Keratinocyte (primary cell): ENCODE measurements around the gene TTF1. TPM values are rescaled to one million over a fixed set of nuclear protein-coding genes. Genes with fewer than 3 reads are reported as not detected.

Source experiments
- DNase-seq: peaks from one replicate; pipeline ENCODE4 v3.0.0-alpha.2; 2011; ENCODE audit warnings: low read depth, missing footprints, low spot score
- FAIRE-seq: peaks from 2 replicates; lab custom pipeline; 2011; peaks lifted over from hg19 to GRCh38; lab: Jason Lieb, UNC
- H2AFZ ChIP-seq: 2 replicates; pipeline ENCODE4 v1.6.0; 2012; ENCODE audit warnings: low read length, control low read depth, inconsistent platforms; ENCODE audit not compliant: control insufficient read depth
- H3K27ac ChIP-seq: 2 replicates; pipeline ENCODE4 v1.5.1; 2011; ENCODE audit warnings: low read length; ENCODE audit not compliant: control insufficient read depth, insufficient read depth
- H3K27me3 ChIP-seq: 3 replicates; pipeline ENCODE4 v1.6.0; 2011; ENCODE audit warnings: low read length; ENCODE audit not compliant: control insufficient read depth, insufficient read depth; ENCODE audit errors: extremely low read depth
- H3K36me3 ChIP-seq, 2 experiments: 2 replicates in 1 of 2; 3 replicates in 1 of 2; pipeline ENCODE4 v1.5.1; 2011; ENCODE audit warnings: low read length in 2 of 2, mild to moderate bottlenecking in 1 of 2; ENCODE audit not compliant: control insufficient read depth in 2 of 2, insufficient read depth in 2 of 2; ENCODE audit errors: extremely low read depth in 1 of 2
- H3K4me1 ChIP-seq: 3 replicates; pipeline ENCODE4 v1.5.1; 2011; ENCODE audit warnings: low read length; ENCODE audit not compliant: control insufficient read depth, insufficient read depth; ENCODE audit errors: extremely low read depth
- H3K4me2 ChIP-seq: 3 replicates; pipeline ENCODE4 v1.6.0; 2011; ENCODE audit warnings: low read depth, low read length; ENCODE audit not compliant: control insufficient read depth, insufficient read depth; ENCODE audit errors: extremely low read depth
- H3K4me3 ChIP-seq, 3 experiments: fragments of 200-600 bp in 1 of 3; sonication (generic) in 1 of 3; 2 replicates in 2 of 3; 3 replicates in 1 of 3; pipeline ENCODE4 v1.5.1; 2011 to 2016; ENCODE audit warnings: low read length in 3 of 3, mild to moderate bottlenecking in 3 of 3, control low read depth in 2 of 3, inconsistent platforms in 1 of 3, low read depth in 1 of 3, mixed read lengths in 1 of 3, mixed run types in 1 of 3, moderate library complexity in 1 of 3; ENCODE audit not compliant: control insufficient read depth in 2 of 3, insufficient read depth in 2 of 3; ENCODE audit errors: extremely low read depth in 1 of 3
- H3K79me2 ChIP-seq: 2 replicates; pipeline ENCODE4 v1.6.0; 2012; ENCODE audit warnings: low read length; ENCODE audit not compliant: control insufficient read depth, insufficient read depth
- H3K9ac ChIP-seq: 3 replicates; pipeline ENCODE4 v1.6.0; 2011; ENCODE audit warnings: low read length; ENCODE audit not compliant: control insufficient read depth, insufficient read depth; ENCODE audit errors: extremely low read depth
- H3K9me1 ChIP-seq: 3 replicates; pipeline ENCODE4 v1.6.0; 2011; ENCODE audit warnings: low read length; ENCODE audit not compliant: control insufficient read depth, insufficient read depth; ENCODE audit errors: extremely low read depth
- H3K9me3 ChIP-seq: 2 replicates; pipeline ENCODE4 v1.5.1; 2012; ENCODE audit warnings: low read depth, low read length; ENCODE audit not compliant: control insufficient read depth
- H4K20me1 ChIP-seq: 3 replicates; pipeline ENCODE4 v1.6.0; 2011; ENCODE audit warnings: low read length; ENCODE audit not compliant: control insufficient read depth, insufficient read depth; ENCODE audit errors: extremely low read depth
- CTCF ChIP-seq, 3 experiments: IDR thresholded peaks in 1 of 3; conservative IDR thresholded peaks in 1 of 3; optimal IDR thresholded peaks in 1 of 3; 2 replicates in 2 of 3; 3 replicates in 1 of 3; pipeline versions ENCODE3 to v1.5.1; 2011; ENCODE audit warnings: low read length in 3 of 3, mild to moderate bottlenecking in 3 of 3, moderate library complexity in 2 of 3, control low read depth in 1 of 3, inconsistent platforms in 1 of 3; ENCODE audit not compliant: insufficient read depth in 2 of 3; ENCODE audit errors: extremely low read depth in 1 of 3
- EZH2 ChIP-seq: IDR thresholded peaks from one replicate; pipeline ENCODE4 v1.6.1; 2012; ENCODE audit warnings: inconsistent platforms, mild to moderate bottlenecking, low read length, moderate library complexity
- dilution Hi-C: fragments of 300-500 bp; cut with MboI; formaldehyde crosslinking; loops from one replicate; pipeline ENCODE4 v1.7.0; 2020; ENCODE audit warnings: low sequenced_read_pairs; ENCODE audit not compliant: extremely low pct_ligation_motif_present
- polyA plus RNA-seq, 5 experiments: library from polyadenylated mRNA; depleted of rRNA in 3 of 5; stranded (reverse) in 3 of 5; stranded (forward) in 1 of 5; unstranded in 1 of 5; fragments of >200 nt; gene quantifications; 1 replicate in 1 of 5; 2 replicates in 3 of 5; 3 replicates in 1 of 5; pipeline versions ENCODE4 v1.2.1 to v1.2.3, GENCODE V29; 2011 to 2012; ENCODE audit warnings: missing spikeins in 2 of 5, low read depth in 1 of 5, low replicate concordance in 1 of 5

The TTF1 gene
- polyA plus RNA-seq, 1 donor (not counting 4 experiments of a cell fraction or from before 2014, with no cell fraction given): 7.2 TPM

GRCh38 chr9:132413926-132414325 lies 7.3 kb upstream of the TTF1 start:
- Histone ChIP-seq H3K9ac (no peak overlapping the region), H3K4me1 (peaks cover 15% of the 10 kb centered on the region), H3K79me2 (no peaks in the 10 kb centered on the region), H3K9me3 (no peaks in the 10 kb centered on the region), H2AFZ (no peak overlapping the region), H3K4me3 (no peak overlapping the region), H3K27me3 (peaks cover 53% of the 10 kb centered on the region), H3K36me3 (no peaks in the 10 kb centered on the region), H3K9me1 (no peaks in the 10 kb centered on the region), H3K4me2 (no peak overlapping the region), H4K20me1 (no peaks in the 10 kb centered on the region), H3K27ac (no peak overlapping the region)
- FAIRE-seq: no peak
- TF ChIP-seq EZH2 (peak; percentile 10), CTCF (optimal IDR thresholded peaks at IDR 0.05 in 1 of 3, IDR thresholded peaks at IDR 0.05 in 1 of 3, conservative IDR thresholded peaks at IDR 0.05 in 1 of 3; ENCODE audit: extremely low read depth in 1 of 3, insufficient read depth in 2 of 3, low read length in 3 of 3) (no peak)
- no peak for DNase-seq
- dilution Hi-C loops: no loop called here

- Histone ChIP-seq H3K9me3 (no peaks in the 10 kb centered on the region), H3K9ac (no peak overlapping the region), H4K20me1 (no peaks in the 10 kb centered on the region), H3K4me2 (no peak overlapping the region), H3K79me2 (no peaks in the 10 kb centered on the region), H3K27ac (no peak overlapping the region), H3K4me3 (no peak overlapping the region), H3K27me3 (peaks cover 45% of the 10 kb centered on the region), H3K36me3 (no peaks in the 10 kb centered on the region), H3K9me1 (no peaks in the 10 kb centered on the region), H2AFZ (no peak overlapping the region), H3K4me1 (peaks cover 15% of the 10 kb centered on the region)
- FAIRE-seq: no peak
- dilution Hi-C loops: no loop called here
- TF ChIP-seq EZH2 (no peak), CTCF (optimal IDR thresholded peaks at IDR 0.05 in 1 of 3, IDR thresholded peaks at IDR 0.05 in 1 of 3, conservative IDR thresholded peaks at IDR 0.05 in 1 of 3; ENCODE audit: extremely low read depth in 1 of 3, insufficient read depth in 2 of 3, low read length in 3 of 3) (peak; percentile 50 to 73 (median 52))
- no peak for DNase-seq
Measured at GRCh38 chr9:132412089-132412488, 5.4 kb upstream of the TTF1 start.
